Nephron (organoid): ENCODE data around the gene PNPLA1.

ENCODE experiments used
- H3K27ac Mint-ChIP-seq, 3 experiments: 2 replicates each; pipeline ENCODE4 v1.8.0; 2020; ENCODE audit warnings: mixed read lengths in 3 of 3, mild to moderate bottlenecking in 2 of 3, moderate library complexity in 1 of 3
- H3K27me3 Mint-ChIP-seq: 2 replicates; pipeline ENCODE4 v1.8.0; 2021; ENCODE audit warnings: low read depth, mild to moderate bottlenecking, moderate library complexity, mixed read lengths
- H3K36me3 Mint-ChIP-seq: 2 replicates; pipeline ENCODE4 v1.8.0; 2020; ENCODE audit warnings: low read depth, mixed read lengths
- H3K4me1 Mint-ChIP-seq: 2 replicates; pipeline ENCODE4 v1.8.0; 2020; ENCODE audit warnings: mixed read lengths
- H3K4me3 Mint-ChIP-seq, 3 experiments: 2 replicates each; pipeline ENCODE4 v1.8.0; 2020; ENCODE audit warnings: mild to moderate bottlenecking in 3 of 3, mixed read lengths in 3 of 3, moderate library complexity in 2 of 3
- H3K9me3 Mint-ChIP-seq: 2 replicates; pipeline ENCODE4 v1.8.0; 2020; ENCODE audit warnings: mixed read lengths
- CTCF ChIP-seq, 3 experiments: fragments of 200-600 bp; sonication (generic); IDR thresholded peaks; one replicate each; pipeline ENCODE4 v1.5.0; 2021; ENCODE audit warnings: antibody characterized with exemption in 3 of 3; ENCODE audit not compliant: unreplicated experiment in 3 of 3

Gene PNPLA1

DNA sequence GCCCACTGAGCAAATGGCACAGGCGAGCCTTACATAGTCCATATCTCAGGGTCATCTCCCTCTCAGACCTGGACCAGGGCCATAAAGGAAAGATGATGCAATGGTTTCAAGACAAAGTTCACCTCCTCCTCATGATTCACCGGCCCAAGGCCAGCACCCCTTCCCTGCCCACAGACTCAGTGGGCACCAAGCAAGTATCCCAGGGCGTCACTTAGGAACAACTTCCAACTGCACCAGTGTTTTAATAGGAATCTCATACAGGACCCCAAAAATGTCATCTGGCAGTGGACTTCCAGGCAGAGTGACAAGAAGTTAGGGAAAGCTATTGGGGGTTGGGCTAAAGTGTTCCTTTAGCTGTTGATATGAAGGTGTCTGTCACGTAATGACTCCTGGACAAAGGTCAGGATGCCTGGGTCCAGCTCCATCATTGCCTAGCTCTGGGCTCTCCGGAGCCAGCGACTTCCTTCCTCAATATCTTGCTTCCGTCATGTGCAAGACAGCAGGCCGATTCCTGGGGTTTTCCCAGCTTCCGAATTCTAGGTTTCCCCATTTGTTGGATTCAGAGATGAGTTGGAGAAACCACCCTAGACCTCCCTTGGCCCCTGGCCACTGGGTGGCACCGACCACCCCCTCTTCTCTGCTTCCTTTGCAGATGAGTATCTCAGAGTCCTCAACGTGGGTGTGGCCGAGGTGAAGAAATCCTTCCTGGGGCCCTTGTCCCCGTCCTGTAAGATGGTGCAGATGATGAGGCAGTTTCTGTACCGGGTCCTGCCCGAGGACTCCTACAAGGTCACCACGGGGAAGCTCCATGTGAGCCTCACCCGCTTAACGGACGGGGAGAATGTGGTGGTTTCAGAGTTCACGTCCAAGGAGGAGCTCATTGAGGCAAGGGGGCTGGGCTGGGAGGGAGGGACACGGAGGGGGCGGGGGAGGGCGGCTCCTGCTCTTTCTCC is 21.1 kb downstream of the PNPLA1 start:
- no peaks in the 10 kb centered on the region for H3K4me1 Mint-ChIP-seq
- H3K36me3 Mint-ChIP-seq: no peaks in the 10 kb centered on the region
- no peaks in the 10 kb centered on the region for H3K9me3 Mint-ChIP-seq
- TF ChIP-seq CTCF (IDR thresholded peaks at IDR 0.05; ENCODE audit: unreplicated experiment in 3 of 3): no peak
- H3K4me3 Mint-ChIP-seq: no peak overlapping the region
- H3K27me3 Mint-ChIP-seq: peaks cover 42% of the 10 kb centered on the region
- no peak overlapping the region for H3K27ac Mint-ChIP-seq

GRCh38 chr6:36292170-36292569 is 22.3 kb downstream of the PNPLA1 start:
- Mint-ChIP-seq H3K9me3 (no peaks in the 10 kb centered on the region), H3K4me3 (no peak overlapping the region), H3K27ac (no peak overlapping the region), H3K36me3 (no peaks in the 10 kb centered on the region), H3K4me1 (no peaks in the 10 kb centered on the region), H3K27me3 (peaks cover 32% of the 10 kb centered on the region)
- TF ChIP-seq CTCF (IDR thresholded peaks at IDR 0.05; ENCODE audit: unreplicated experiment in 3 of 3): no peak

DNA sequence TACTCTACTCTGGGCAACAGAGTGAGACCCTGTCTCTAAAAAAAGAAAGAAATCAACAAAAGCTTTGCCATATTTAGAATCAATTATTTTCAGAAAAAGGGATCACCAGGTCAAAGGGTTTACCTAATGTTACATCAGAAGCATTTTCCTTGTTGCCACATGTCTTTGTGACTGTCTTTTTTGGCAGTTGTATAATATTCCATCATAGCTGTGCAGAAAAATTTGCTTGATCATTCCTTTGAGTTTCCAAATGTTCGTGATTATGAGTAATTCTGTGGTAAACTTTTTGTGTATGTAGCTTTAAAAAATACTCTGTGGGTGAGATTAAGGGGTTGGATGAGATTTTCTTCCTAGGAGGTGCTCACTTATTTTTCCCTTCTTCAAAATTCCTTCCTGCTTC is 26.4 kb downstream of the PNPLA1 start:
- no peaks in the 10 kb centered on the region for H3K36me3 Mint-ChIP-seq
- H3K4me3 Mint-ChIP-seq: no peak overlapping the region
- no peak overlapping the region for H3K27ac Mint-ChIP-seq
- TF ChIP-seq CTCF (IDR thresholded peaks at IDR 0.05; ENCODE audit: unreplicated experiment in 3 of 3): no peak
- H3K4me1 Mint-ChIP-seq: no peaks in the 10 kb centered on the region
- H3K27me3 Mint-ChIP-seq: peaks cover 18% of the 10 kb centered on the region
- no peaks in the 10 kb centered on the region for H3K9me3 Mint-ChIP-seq

- Mint-ChIP-seq H3K4me3 (no peak overlapping the region), H3K36me3 (no peaks in the 10 kb centered on the region)
Measured at GRCh38 chr6:36297051-36297450, 27.2 kb downstream of the PNPLA1 start.

GRCh38 chr6:36297511-36297910 is 27.7 kb downstream of the PNPLA1 start:
- no peaks in the 10 kb centered on the region for H3K36me3 Mint-ChIP-seq
- no peak for TF ChIP-seq CTCF (IDR thresholded peaks at IDR 0.05; ENCODE audit: unreplicated experiment in 3 of 3)
- peaks cover 25% of the 10 kb centered on the region for H3K27me3 Mint-ChIP-seq
- no peak overlapping the region for H3K4me3 Mint-ChIP-seq
- H3K4me1 Mint-ChIP-seq: no peaks in the 10 kb centered on the region
- H3K9me3 Mint-ChIP-seq: no peaks in the 10 kb centered on the region
- H3K27ac Mint-ChIP-seq: no peak overlapping the region

More at GRCh38 chr6:36297051-36297450, 27.2 kb downstream of the PNPLA1 start:
- Mint-ChIP-seq H3K4me1 (no peaks in the 10 kb centered on the region), H3K27me3 (peaks cover 20% of the 10 kb centered on the region), H3K27ac (no peak overlapping the region), H3K9me3 (no peaks in the 10 kb centered on the region)
- TF ChIP-seq CTCF (IDR thresholded peaks at IDR 0.05; ENCODE audit: unreplicated experiment in 3 of 3): no peak

DNA sequence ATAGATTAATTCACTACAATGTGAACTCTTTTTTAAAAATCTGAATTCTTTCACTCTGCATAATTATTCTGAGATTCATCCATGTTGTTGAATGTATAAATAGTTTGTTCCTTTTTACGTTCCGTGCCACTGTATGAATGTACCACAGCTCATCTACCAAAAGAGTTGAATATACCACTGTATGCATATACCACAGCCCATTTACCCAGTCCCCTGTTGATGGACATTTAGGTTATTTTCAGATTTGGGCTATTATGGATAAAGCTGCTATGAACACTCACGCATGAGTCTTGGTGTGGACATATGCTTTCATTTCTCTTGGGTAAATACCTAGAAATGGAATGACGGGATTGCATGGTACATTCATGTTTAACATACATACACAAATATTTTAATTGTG is 28.2 kb downstream of the PNPLA1 start:
- H3K4me1 Mint-ChIP-seq: no peaks in the 10 kb centered on the region
- peaks cover 28% of the 10 kb centered on the region for H3K27me3 Mint-ChIP-seq
- no peaks in the 10 kb centered on the region for H3K36me3 Mint-ChIP-seq
- no peak for TF ChIP-seq CTCF (IDR thresholded peaks at IDR 0.05; ENCODE audit: unreplicated experiment in 3 of 3)
- H3K27ac Mint-ChIP-seq: no peak overlapping the region
- no peaks in the 10 kb centered on the region for H3K9me3 Mint-ChIP-seq
- no peak overlapping the region for H3K4me3 Mint-ChIP-seq
